Caco-2 (cell line): ENCODE data around the gene SATB1. TPM values are rescaled to one million over a fixed set of nuclear protein-coding genes. Genes with fewer than 3 reads are reported as not detected.

Experiments used
- BruUV-seq: library from RNA; stranded (reverse); fragments of 400-500 nt; replicated peaks from 2 replicates; lab custom pipeline; 2021; lab: Mats Ljungman, UMichigan
- CTCF ChIA-PET: fragments of 300-600 bp; sonication (Branson Sonifier 250); formaldehyde crosslinking; loops from one replicate; lab custom pipeline; 2022; ENCODE audit warnings: antibody characterized with exemption; lab: Charles Lee
- POLR2A ChIA-PET: fragments of 300-600 bp; sonication (Branson Sonifier 250); formaldehyde crosslinking; loops from one replicate; lab custom pipeline; 2022; ENCODE audit warnings: antibody characterized with exemption; lab: Charles Lee
- DNase-seq, 2 experiments: peaks; one replicate each; pipeline versions ENCODE4 v3.0.0 to v3.0.0-alpha.2; 2020 to 2022
- H3K27me3 ChIP-seq: replicated peaks from 2 replicates; pipeline ENCODE4 v1.6.0; 2011; ENCODE audit warnings: low read length; ENCODE audit not compliant: control insufficient read depth, insufficient read depth
- H3K36me3 ChIP-seq: 2 replicates; pipeline ENCODE4 v1.5.1; 2011; ENCODE audit warnings: low read length; ENCODE audit not compliant: control insufficient read depth, insufficient read depth
- H3K4me1 ChIP-seq: fragments of 250-450 bp; sonication (Bioruptor Pico); 2 replicates; pipeline ENCODE4 v1.5.1; 2020; ENCODE audit warnings: mild to moderate bottlenecking
- H3K4me3 ChIP-seq: 2 replicates; pipeline ENCODE4 v1.5.1; 2011; ENCODE audit warnings: low read depth, mild to moderate bottlenecking, control low read depth, low read length
- H3K9me3 ChIP-seq: fragments of 250-450 bp; sonication (Bioruptor Pico); 2 replicates; pipeline ENCODE4 v1.5.1; 2020; ENCODE audit warnings: mild to moderate bottlenecking, moderate library complexity
- H3K27ac Mint-ChIP-seq: one replicate; pipeline ENCODE4 v1.8.0; 2022; ENCODE audit warnings: mixed read lengths; ENCODE audit not compliant: unreplicated experiment
- H3K27me3 Mint-ChIP-seq: one replicate; pipeline ENCODE4 v1.8.0; 2022; ENCODE audit warnings: mixed read lengths; ENCODE audit not compliant: insufficient read depth, unreplicated experiment
- H3K36me3 Mint-ChIP-seq: one replicate; pipeline ENCODE4 v1.8.0; 2022; ENCODE audit warnings: mild to moderate bottlenecking, mixed read lengths; ENCODE audit not compliant: insufficient read depth, unreplicated experiment
- H3K4me1 Mint-ChIP-seq: one replicate; pipeline ENCODE4 v1.8.0; 2022; ENCODE audit warnings: low read depth, mixed read lengths; ENCODE audit not compliant: unreplicated experiment
- H3K4me3 Mint-ChIP-seq: one replicate; pipeline ENCODE4 v1.8.0; 2022; ENCODE audit warnings: mild to moderate bottlenecking, moderate library complexity, mixed read lengths; ENCODE audit not compliant: unreplicated experiment
- H3K9me3 Mint-ChIP-seq: one replicate; pipeline ENCODE4 v1.8.0; 2022; ENCODE audit warnings: mixed read lengths; ENCODE audit not compliant: unreplicated experiment
- CTCF ChIP-seq, 2 experiments: fragments of 200-600 bp in 1 of 2; IDR thresholded peaks; 1 replicate in 1 of 2; 2 replicates in 1 of 2; pipeline versions ENCODE4 v1.5.1 to v1.8.0; 2011 to 2022; ENCODE audit warnings: antibody characterized with exemption in 1 of 2, control low read depth in 1 of 2, inconsistent platforms in 1 of 2, low read depth in 1 of 2, low read length in 1 of 2, mild to moderate bottlenecking in 1 of 2, moderate library complexity in 1 of 2; ENCODE audit not compliant: insufficient read depth in 1 of 2, severe bottlenecking in 1 of 2, unreplicated experiment in 1 of 2
- intact Hi-C: fragments of 100-400 bp; cut with micrococcal nuclease; formaldehyde crosslinking; loops from one replicate; pipeline ENCODE4 v1.10.0; 2022; ENCODE audit not compliant: unreplicated experiment
- total RNA-seq: library from RNA; stranded (reverse); gene quantifications from 2 replicates; pipeline ENCODE4 v1.2.3, GENCODE V29; 2022

Gene SATB1
- total RNA-seq, 1 experiment from 2014 or later: 13.8 TPM

GRCh38 chr3:18422972-18423371 lies 2.2 kb downstream of the SATB1 start:
- intact Hi-C loops: no loop called here
- no peaks in the 10 kb centered on the region for H3K27me3 Mint-ChIP-seq
- H3K4me3 ChIP-seq: no peak overlapping the region
- H3K27ac Mint-ChIP-seq: peak overlapping the region; percentile 49
- no peaks in the 10 kb centered on the region for H3K36me3 ChIP-seq
- no peaks in the 10 kb centered on the region for H3K9me3 ChIP-seq
- no peak for TF ChIP-seq CTCF (IDR thresholded peaks at IDR 0.05; ENCODE audit: insufficient read depth in 1 of 2, low read depth in 1 of 2, low read length in 1 of 2, severe bottlenecking in 1 of 2, unreplicated experiment in 1 of 2)
- peak overlapping the region; percentile 86 for H3K4me3 Mint-ChIP-seq
- H3K27me3 ChIP-seq: no peaks in the 10 kb centered on the region
- H3K9me3 Mint-ChIP-seq: no peaks in the 10 kb centered on the region
- DNase-seq: no peak
- peaks cover 15% of the 10 kb centered on the region for H3K4me1 Mint-ChIP-seq
- H3K4me1 ChIP-seq: peaks cover 8% of the 10 kb centered on the region; the same call in 1 of the 2 replicates
- peaks cover 17% of the 10 kb centered on the region for H3K36me3 Mint-ChIP-seq
- POLR2A ChIA-PET: no interaction called here
- TSS peak; percentile 12 for BruUV-seq
- CTCF ChIA-PET: no interaction called here

- no peak for TF ChIP-seq CTCF (IDR thresholded peaks at IDR 0.05; ENCODE audit: insufficient read depth in 1 of 2, low read depth in 1 of 2, low read length in 1 of 2, severe bottlenecking in 1 of 2, unreplicated experiment in 1 of 2)
- peaks cover 15% of the 10 kb centered on the region for H3K4me1 Mint-ChIP-seq
- H3K4me3 ChIP-seq: no peak overlapping the region
- H3K4me1 ChIP-seq: peaks cover 8% of the 10 kb centered on the region; the same call in 1 of the 2 replicates
- H3K9me3 Mint-ChIP-seq: no peaks in the 10 kb centered on the region
- DNase-seq: no peak
- no peak overlapping the region for H3K4me3 Mint-ChIP-seq
- peaks cover 11% of the 10 kb centered on the region for H3K36me3 Mint-ChIP-seq
- H3K27ac Mint-ChIP-seq: peak overlapping the region; percentile 33
- intact Hi-C loops: no loop called here
- H3K9me3 ChIP-seq: no peaks in the 10 kb centered on the region
- no peaks in the 10 kb centered on the region for H3K36me3 ChIP-seq
- no peaks in the 10 kb centered on the region for H3K27me3 ChIP-seq
- BruUV-seq: no TSS peak
- no peaks in the 10 kb centered on the region for H3K27me3 Mint-ChIP-seq
- ChIA-PET POLR2A (no interaction called here), CTCF (interaction anchor here (0.7 kb wide), 1 partner anchor 447 kb away, joined by 3 read pairs; no protein-coding TSS in a partner anchor)
Observed at GRCh38 chr3:18420555-18420954, 4.6 kb downstream of the SATB1 start.

GRCh38 chr3:18419232-18419631 lies 5.9 kb downstream of the SATB1 start:
- Histone ChIP-seq H3K27me3 (no peaks in the 10 kb centered on the region), H3K4me3 (no peak overlapping the region), H3K4me1 (peaks cover 8% of the 10 kb centered on the region; the same call in 1 of the 2 replicates), H3K36me3 (no peaks in the 10 kb centered on the region), H3K9me3 (no peaks in the 10 kb centered on the region)
- no peaks in the 10 kb centered on the region for H3K9me3 Mint-ChIP-seq
- BruUV-seq: no TSS peak
- peaks cover 15% of the 10 kb centered on the region for H3K4me1 Mint-ChIP-seq
- ChIA-PET POLR2A (no interaction called here), CTCF (no interaction called here)
- H3K4me3 Mint-ChIP-seq: no peak overlapping the region
- intact Hi-C loops: no loop called here
- H3K27me3 Mint-ChIP-seq: no peaks in the 10 kb centered on the region
- H3K36me3 Mint-ChIP-seq: no peaks in the 10 kb centered on the region
- no peak for DNase-seq
- TF ChIP-seq CTCF (IDR thresholded peaks at IDR 0.05; ENCODE audit: insufficient read depth in 1 of 2, low read depth in 1 of 2, low read length in 1 of 2, severe bottlenecking in 1 of 2, unreplicated experiment in 1 of 2): no peak
- no peak overlapping the region for H3K27ac Mint-ChIP-seq
